Osteoblast (primary cell): Measurements from ENCODE around the gene ENAH. TPM values are rescaled to one million over a fixed set of nuclear protein-coding genes. Genes with fewer than 3 reads are reported as not detected.

Experiments used
- DNase-seq: peaks from one replicate; pipeline ENCODE4 v3.0.0; 2011; ENCODE audit warnings: low spot score, mixed read lengths; ENCODE audit not compliant: insufficient read length; ENCODE audit errors: missing footprints
- H2AFZ ChIP-seq: 2 replicates; pipeline ENCODE4 v1.6.0; 2011; ENCODE audit warnings: mild to moderate bottlenecking, low read length
- H3K27ac ChIP-seq: 2 replicates; pipeline ENCODE4 v1.5.1; 2011; ENCODE audit warnings: mild to moderate bottlenecking, low read depth, low read length, moderate library complexity
- H3K27me3 ChIP-seq: 2 replicates; pipeline ENCODE4 v1.6.0; 2012; ENCODE audit warnings: mild to moderate bottlenecking, control low read depth, inconsistent platforms, low read length, moderate library complexity; ENCODE audit not compliant: insufficient read depth
- H3K36me3 ChIP-seq: 2 replicates; pipeline ENCODE4 v1.5.1; 2011; ENCODE audit warnings: mild to moderate bottlenecking, low read length, control low read depth, moderate library complexity; ENCODE audit not compliant: insufficient read depth
- H3K4me1 ChIP-seq: 2 replicates; pipeline ENCODE4 v1.5.1; 2011; ENCODE audit warnings: mild to moderate bottlenecking, low read length, control low read depth, moderate library complexity; ENCODE audit not compliant: insufficient read depth
- H3K4me2 ChIP-seq: 2 replicates; pipeline ENCODE4 v1.6.0; 2011; ENCODE audit warnings: mild to moderate bottlenecking, low read length; ENCODE audit not compliant: insufficient read depth
- H3K4me3 ChIP-seq: fragments of 200-600 bp; sonication (generic); 3 replicates; pipeline ENCODE4 v1.5.1; 2012; ENCODE audit warnings: mild to moderate bottlenecking, low read length, inconsistent platforms; ENCODE audit not compliant: insufficient read depth
- H3K79me2 ChIP-seq: 2 replicates; pipeline ENCODE4 v1.6.0; 2012; ENCODE audit warnings: mild to moderate bottlenecking, low read length, control low read depth, inconsistent platforms; ENCODE audit not compliant: insufficient read depth
- H3K9me3 ChIP-seq: 2 replicates; pipeline ENCODE4 v1.5.1; 2011; ENCODE audit warnings: low read depth, low read length, control low read depth
- H4K20me1 ChIP-seq: 2 replicates; pipeline ENCODE4 v1.6.0; 2012; ENCODE audit warnings: mild to moderate bottlenecking, low read length, control low read depth; ENCODE audit not compliant: insufficient read depth
- total RNA-seq: library from RNA; depleted of rRNA; stranded (reverse); fragments of >200 nt; gene quantifications from 2 replicates; pipeline ENCODE4 v1.2.3, GENCODE V29; 2012
- TF ChIP-seq, protein P1 (sequence below): IDR thresholded peaks from 2 replicates; pipeline ENCODE4 v1.5.1; 2011; ENCODE audit warnings: mild to moderate bottlenecking, low read depth, low read length, moderate library complexity; ENCODE audit errors: extremely low read depth

ENAH gene
- total RNA-seq, 1 donor = 453 TPM

DNA sequence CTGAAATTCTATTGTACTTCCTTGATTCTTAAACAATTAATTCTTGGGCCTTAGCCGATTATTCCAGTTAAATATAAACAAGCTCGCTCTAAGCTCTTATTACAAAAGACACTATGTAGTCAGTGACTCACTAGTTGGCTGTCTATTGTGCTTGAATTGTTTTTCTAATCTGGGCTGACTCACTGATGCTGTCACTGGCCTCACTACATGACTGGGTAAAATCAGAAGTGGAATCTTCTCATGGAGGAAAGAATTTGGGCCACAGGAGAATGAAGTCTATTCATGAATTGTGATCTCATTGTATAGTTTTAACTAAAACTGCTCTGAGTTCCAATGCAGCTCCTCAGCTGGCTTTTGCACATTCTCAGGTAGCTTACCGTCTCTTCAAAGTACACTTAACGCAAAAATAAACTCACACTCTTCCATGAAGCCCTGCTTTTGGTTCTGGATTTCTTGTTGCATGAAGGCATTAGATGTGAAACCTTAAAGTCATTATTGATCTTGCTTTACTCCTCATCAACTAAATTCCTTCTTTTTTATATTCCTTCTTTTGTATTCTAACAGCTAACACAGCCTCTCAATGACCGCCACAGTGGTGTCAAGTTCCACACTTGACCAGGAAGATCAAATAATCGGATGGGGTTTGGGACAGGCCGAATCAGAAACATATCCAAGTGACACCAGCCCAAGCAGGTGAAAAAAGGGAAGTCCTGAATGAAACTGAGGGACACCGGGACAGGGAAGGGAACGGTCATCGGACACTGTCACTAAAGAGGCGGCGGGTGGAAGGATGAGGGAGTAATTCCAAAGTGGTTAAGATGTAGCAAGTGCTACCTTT is 144.2 kb downstream of the ENAH start:
- H3K27ac ChIP-seq = peak overlapping the region; percentile 79
- H3K4me3 ChIP-seq = no peak overlapping the region
- no peaks in the 10 kb centered on the region for H3K9me3 ChIP-seq
- peaks cover 73% of the 10 kb centered on the region for H3K36me3 ChIP-seq
- H2AFZ ChIP-seq = no peak overlapping the region
- H4K20me1 ChIP-seq = peaks cover 11% of the 10 kb centered on the region
- H3K27me3 ChIP-seq = no peaks in the 10 kb centered on the region
- DNase-seq = peak; percentile 87
- peak overlapping the region; percentile 45 for H3K4me2 ChIP-seq
- peaks cover 13% of the 10 kb centered on the region for H3K79me2 ChIP-seq
- TF ChIP-seq, protein P1, sequence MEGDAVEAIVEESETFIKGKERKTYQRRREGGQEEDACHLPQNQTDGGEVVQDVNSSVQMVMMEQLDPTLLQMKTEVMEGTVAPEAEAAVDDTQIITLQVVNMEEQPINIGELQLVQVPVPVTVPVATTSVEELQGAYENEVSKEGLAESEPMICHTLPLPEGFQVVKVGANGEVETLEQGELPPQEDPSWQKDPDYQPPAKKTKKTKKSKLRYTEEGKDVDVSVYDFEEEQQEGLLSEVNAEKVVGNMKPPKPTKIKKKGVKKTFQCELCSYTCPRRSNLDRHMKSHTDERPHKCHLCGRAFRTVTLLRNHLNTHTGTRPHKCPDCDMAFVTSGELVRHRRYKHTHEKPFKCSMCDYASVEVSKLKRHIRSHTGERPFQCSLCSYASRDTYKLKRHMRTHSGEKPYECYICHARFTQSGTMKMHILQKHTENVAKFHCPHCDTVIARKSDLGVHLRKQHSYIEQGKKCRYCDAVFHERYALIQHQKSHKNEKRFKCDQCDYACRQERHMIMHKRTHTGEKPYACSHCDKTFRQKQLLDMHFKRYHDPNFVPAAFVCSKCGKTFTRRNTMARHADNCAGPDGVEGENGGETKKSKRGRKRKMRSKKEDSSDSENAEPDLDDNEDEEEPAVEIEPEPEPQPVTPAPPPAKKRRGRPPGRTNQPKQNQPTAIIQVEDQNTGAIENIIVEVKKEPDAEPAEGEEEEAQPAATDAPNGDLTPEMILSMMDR = no peak
- H3K4me1 ChIP-seq = peaks cover 18% of the 10 kb centered on the region

GRCh38 chr1:225506727-225507126 is 146.2 kb downstream of the ENAH start:
- H3K36me3 ChIP-seq = peaks cover 61% of the 10 kb centered on the region
- TF ChIP-seq, protein P1 = no peak

DNA sequence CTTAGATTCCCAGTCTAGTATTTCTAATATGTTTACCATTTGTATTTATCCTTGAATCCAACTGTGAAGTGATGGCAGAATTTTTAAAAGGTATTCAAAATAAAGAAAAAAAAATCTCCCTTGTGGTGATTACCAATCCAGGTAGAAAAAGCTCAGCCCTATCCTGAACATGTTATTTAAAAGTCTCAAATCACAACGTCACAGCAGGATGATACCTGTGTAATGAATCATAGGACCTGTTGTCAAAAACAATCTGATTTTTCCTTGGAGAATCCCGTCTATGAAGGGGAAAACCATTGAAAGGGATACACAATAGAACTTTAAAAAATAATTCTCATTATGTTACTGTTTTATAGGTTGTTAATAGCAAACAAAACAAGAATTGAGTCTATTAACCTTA is 148.1 kb downstream of the ENAH start:
- TF ChIP-seq, protein P1 = no peak
- Histone ChIP-seq H3K79me2 (peaks cover 2% of the 10 kb centered on the region), H4K20me1 (peaks cover 15% of the 10 kb centered on the region), H3K4me3 (no peak overlapping the region), H3K27ac (no peak overlapping the region), H3K4me1 (peaks cover 16% of the 10 kb centered on the region), H2AFZ (no peak overlapping the region), H3K36me3 (peaks cover 59% of the 10 kb centered on the region), H3K27me3 (no peaks in the 10 kb centered on the region), H3K4me2 (no peak overlapping the region), H3K9me3 (no peaks in the 10 kb centered on the region)
- DNase-seq = no peak

More at GRCh38 chr1:225506727-225507126, 146.2 kb downstream of the ENAH start:
- Histone ChIP-seq H3K4me1 (peaks cover 18% of the 10 kb centered on the region), H3K79me2 (peaks cover 2% of the 10 kb centered on the region), H3K4me2 (no peak overlapping the region), H3K4me3 (no peak overlapping the region), H4K20me1 (peaks cover 8% of the 10 kb centered on the region), H2AFZ (no peak overlapping the region), H3K27me3 (no peaks in the 10 kb centered on the region), H3K27ac (no peak overlapping the region), H3K9me3 (no peaks in the 10 kb centered on the region)
- DNase-seq = no peak

DNA sequence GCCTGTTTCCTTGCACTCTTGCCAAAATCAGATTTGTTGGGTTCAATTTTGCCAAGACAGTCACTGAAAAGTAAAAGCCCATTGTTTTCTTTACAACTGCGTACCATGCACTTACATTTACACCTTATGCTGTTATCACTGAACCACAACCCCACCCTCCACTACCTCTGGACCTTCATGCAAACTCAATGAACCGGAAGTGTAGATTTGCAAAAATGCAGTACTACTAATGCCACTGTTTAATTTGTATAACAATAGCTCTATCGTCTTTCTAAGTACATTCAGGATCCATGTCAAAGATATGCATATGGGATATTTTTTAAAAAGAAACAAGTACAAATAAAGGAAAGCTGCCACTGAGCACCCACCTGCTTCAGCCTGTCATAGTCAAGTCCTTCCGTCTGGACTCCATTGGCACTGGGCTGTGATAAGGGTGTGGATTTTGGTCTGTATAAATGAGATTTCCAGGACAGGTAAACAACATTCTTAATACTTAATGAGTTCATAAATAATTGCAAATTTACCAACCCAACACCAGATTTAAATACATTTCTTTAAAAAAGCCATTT is 152.2 kb downstream of the ENAH start:
- Histone ChIP-seq H3K27me3 (no peaks in the 10 kb centered on the region), H3K9me3 (no peaks in the 10 kb centered on the region), H2AFZ (no peak overlapping the region), H3K79me2 (peaks cover 2% of the 10 kb centered on the region), H3K27ac (no peak overlapping the region), H3K4me2 (no peak overlapping the region), H3K4me1 (peaks cover 7% of the 10 kb centered on the region), H4K20me1 (peaks cover 7% of the 10 kb centered on the region), H3K4me3 (no peak overlapping the region), H3K36me3 (peaks cover 50% of the 10 kb centered on the region)
- TF ChIP-seq, protein P1 = no peak
- no peak for DNase-seq
